Neuron (in vitro differentiated cells): ENCODE measurements around the gene PLCH1.
"Not testable (repeated sequence)": the region's sequence is repeated elsewhere in the genome, so short reads cannot be mapped to it uniquely, and the experiment has no call there.

Source experiments
- H2AFZ ChIP-seq: one replicate; pipeline ENCODE4 v1.6.1; 2013; ENCODE audit warnings: low read depth, mild to moderate bottlenecking, inconsistent platforms, low read length, moderate library complexity
- H3K27me3 ChIP-seq: one replicate; pipeline ENCODE4 v1.6.1; 2013; ENCODE audit warnings: low read length; ENCODE audit not compliant: insufficient read depth
- H3K36me3 ChIP-seq: one replicate; pipeline ENCODE4 v1.6.1; 2013; ENCODE audit warnings: low read length; ENCODE audit not compliant: insufficient read depth
- H3K4me1 ChIP-seq: one replicate; pipeline ENCODE4 v1.6.1; 2013; ENCODE audit warnings: low read length; ENCODE audit not compliant: insufficient read depth
- H3K4me3 ChIP-seq: 2 replicates; pipeline ENCODE4 v1.5.1; 2013; ENCODE audit warnings: mild to moderate bottlenecking, low read length, moderate library complexity
- H3K9me3 ChIP-seq: one replicate; pipeline ENCODE4 v1.6.1; 2013; ENCODE audit warnings: low read length

Gene PLCH1

DNA sequence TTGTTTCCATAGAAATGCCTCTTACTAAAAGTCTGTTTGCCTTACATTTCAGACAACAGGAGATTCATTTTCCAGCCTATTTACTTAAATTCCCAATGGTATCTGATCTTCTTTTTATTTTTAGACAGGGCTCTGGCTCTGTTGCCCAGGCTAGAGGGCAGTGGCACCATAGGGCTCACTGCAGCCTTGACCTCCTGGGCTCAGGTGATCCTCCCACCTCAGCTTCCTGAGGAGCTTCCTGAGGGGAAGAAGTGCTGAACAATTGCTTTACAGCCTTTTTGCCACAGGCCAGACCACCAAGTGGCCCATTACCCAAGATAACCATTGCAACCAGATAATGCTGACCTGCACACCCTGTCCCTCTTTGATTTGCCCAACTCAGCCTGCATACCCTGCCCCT is 126.3 kb downstream of the PLCH1 start:
- Histone ChIP-seq H3K9me3 (peaks cover 3% of the 10 kb centered on the region), H3K4me3 (no peak overlapping the region), H3K4me1 (peaks cover 22% of the 10 kb centered on the region), H3K36me3 (no peaks in the 10 kb centered on the region), H2AFZ (no peak overlapping the region), H3K27me3 (no peaks in the 10 kb centered on the region)

DNA sequence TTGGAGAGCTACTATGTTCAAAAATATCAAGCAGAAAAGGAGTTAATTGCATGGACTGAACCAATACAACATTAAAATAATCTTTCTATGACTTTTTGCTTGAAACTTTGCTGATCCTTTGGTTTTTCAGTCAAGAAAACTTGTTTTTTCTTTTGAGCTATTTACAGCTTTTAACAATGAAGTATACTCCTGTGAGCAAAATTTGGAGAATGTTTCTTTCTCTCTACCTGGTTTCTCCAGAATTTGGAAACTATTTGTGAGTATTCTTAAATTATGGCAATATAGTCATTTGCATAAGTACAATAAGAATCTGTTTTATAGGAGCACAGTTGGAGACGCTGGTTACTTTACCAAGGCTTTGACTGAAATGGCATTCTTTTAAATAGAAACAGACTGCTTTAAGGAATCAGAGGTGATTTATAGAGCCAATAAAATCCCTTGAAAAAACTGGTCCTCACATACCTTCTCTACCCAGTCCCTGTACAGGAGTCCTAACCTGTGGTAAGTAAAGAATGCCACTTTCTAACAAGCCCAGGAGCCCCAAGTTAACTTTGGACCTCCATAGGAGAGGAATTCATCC is 127.4 kb downstream of the PLCH1 start:
- Histone ChIP-seq H3K9me3 (peaks cover 3% of the 10 kb centered on the region), H3K4me3 (no peak overlapping the region), H3K36me3 (no peaks in the 10 kb centered on the region), H3K4me1 (peaks cover 22% of the 10 kb centered on the region), H3K27me3 (no peaks in the 10 kb centered on the region), H2AFZ (no peak overlapping the region)

DNA sequence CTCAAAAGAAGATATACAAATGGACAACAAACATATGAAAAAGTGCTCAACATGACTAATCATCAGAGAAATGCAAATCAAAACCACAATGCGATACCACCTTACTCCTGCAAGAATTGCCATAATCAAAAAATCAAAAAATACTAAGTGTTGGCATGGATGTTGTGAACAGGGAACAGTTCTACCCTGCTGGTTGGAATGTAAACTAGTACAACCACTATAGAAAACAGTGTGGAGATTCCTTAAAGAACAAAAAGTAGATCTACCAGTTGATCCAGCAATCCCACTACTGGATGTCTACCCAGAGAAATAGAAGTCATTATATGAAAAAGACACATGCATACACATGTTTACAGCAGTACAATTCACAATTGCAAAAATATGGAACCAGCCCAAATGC is 129.7 kb downstream of the PLCH1 start:
- not testable (repeated sequence) for H3K27me3 ChIP-seq, H3K36me3 ChIP-seq, H3K4me3 ChIP-seq, H3K9me3 ChIP-seq, H2AFZ ChIP-seq
- H3K4me1 ChIP-seq: peaks cover 18% of the 10 kb centered on the region

DNA sequence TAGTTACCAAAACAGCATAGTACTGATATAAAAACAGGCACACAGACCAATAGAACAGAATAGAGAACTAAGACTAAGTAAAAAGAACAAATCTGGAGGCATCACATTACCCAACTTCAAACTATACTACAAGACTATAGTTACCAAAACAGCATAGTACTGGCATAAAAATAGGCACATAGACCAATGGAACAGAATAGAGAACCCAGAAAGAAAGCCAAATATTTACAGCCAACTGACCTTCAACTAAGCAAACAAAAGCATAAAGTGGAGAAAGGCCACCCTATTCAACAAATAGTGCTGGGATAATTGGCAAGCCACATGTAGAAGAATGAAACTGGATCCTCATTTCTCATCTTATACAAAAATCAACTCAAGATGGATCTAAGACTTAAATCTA is 130.5 kb downstream of the PLCH1 start:
- not testable (repeated sequence) for H3K36me3 ChIP-seq, H3K27me3 ChIP-seq, H3K4me3 ChIP-seq, H3K9me3 ChIP-seq, H2AFZ ChIP-seq
- H3K4me1 ChIP-seq: peaks cover 10% of the 10 kb centered on the region

DNA sequence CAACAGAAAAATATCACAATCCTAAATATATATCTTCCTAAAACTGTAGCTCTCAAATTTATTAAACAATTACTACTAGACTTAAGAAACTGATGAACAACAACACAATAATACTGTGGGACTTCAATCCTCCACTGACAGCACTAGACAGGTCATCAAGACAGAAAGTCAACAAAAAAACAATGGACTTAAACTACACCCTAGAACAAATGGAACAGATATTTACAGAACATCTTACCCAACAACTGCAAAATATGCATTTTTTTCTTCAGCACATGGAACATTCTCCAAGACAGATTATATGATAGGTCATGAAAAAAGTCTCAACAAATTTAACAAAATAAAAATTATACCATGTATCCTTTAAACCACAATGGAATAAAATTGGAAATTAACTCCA is 133.4 kb downstream of the PLCH1 start:
- H3K36me3 ChIP-seq: no peaks in the 10 kb centered on the region
- no peak overlapping the region for H2AFZ ChIP-seq
- no peaks in the 10 kb centered on the region for H3K4me1 ChIP-seq
- H3K9me3 ChIP-seq: no peaks in the 10 kb centered on the region
- H3K4me3 ChIP-seq: no peak overlapping the region
- H3K27me3 ChIP-seq: no peaks in the 10 kb centered on the region

DNA sequence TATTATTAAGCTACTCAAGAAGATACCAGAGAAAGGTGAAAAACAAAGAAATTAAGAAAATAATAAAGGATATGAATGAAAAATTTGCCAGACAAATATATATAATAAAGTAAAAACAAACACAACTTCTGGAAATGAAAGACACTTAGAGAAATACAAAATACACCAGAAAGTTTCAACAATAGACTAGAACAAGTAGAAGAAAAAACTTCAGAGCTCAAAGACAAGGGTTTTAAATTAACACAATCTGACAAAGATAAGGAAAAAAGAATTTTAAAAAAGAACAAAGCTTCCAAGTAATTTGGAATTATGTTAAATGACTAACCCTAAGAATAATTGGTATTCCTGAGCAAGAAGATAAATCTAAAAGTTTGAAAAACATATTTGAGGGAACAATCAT is 135.3 kb downstream of the PLCH1 start:
- H3K27me3 ChIP-seq: no peaks in the 10 kb centered on the region
- H3K9me3 ChIP-seq: no peaks in the 10 kb centered on the region
- H3K4me3 ChIP-seq: no peak overlapping the region
- H2AFZ ChIP-seq: no peak overlapping the region
- H3K4me1 ChIP-seq: peaks cover 7% of the 10 kb centered on the region
- no peaks in the 10 kb centered on the region for H3K36me3 ChIP-seq

DNA sequence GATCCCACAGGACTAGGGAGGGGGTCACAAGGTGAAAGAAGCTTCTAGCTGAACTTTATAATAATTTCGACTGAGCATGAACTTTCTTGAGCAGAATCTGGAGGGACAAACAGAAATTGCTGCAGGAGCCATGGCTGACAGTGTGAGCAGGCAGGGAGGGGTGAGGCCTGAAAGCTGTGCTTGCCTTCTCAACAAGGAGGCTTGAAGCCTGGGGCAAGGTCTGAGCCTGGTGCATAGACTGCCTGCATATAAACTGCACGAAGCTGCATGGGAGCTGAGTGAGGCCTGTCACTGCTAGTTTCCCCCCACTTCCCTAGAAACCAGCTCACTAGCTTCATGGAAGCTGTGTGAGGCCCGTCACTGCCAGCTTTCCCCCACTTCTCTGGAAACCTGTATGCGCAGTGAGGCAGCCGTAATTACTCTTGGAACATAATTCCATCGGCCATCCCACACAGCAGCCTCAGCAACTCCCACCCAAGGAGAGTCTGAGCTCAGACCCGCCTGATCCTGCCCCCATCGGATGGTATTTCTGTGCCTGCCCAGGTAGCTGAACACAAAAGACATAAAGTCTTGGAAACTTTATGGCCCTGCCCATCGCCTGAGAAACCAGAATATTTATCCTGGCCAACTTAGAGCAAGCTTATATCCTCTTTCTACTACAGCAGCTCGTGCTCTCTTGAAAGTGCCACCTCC is 136.5 kb downstream of the PLCH1 start:
- Histone ChIP-seq H3K27me3 (no peaks in the 10 kb centered on the region), H3K4me1 (peaks cover 7% of the 10 kb centered on the region), H2AFZ (no peak overlapping the region), H3K36me3 (no peaks in the 10 kb centered on the region), H3K4me3 (no peak overlapping the region), H3K9me3 (no peaks in the 10 kb centered on the region)

DNA sequence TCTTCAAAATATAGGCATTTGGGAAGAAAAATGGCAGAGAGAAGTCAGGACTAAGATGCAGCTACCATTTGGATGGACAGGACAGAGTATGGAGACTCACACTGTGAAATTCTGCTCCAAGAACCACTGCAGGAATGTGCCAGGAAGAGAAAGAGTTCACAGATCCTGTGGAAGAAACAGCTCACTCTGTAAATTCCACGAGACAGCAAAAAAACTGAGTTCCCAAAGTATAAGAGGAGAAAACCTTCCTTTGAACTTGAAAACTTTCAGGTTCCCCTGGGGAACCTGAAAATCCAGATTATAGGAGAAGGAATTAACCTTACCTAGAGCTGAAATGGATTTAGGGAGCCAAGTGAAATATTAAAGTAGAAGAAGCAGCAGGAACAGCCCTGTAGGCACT is 137.1 kb downstream of the PLCH1 start:
- no peaks in the 10 kb centered on the region for H3K36me3 ChIP-seq
- no peaks in the 10 kb centered on the region for H3K27me3 ChIP-seq
- no peak overlapping the region for H3K4me3 ChIP-seq
- H3K4me1 ChIP-seq: peaks cover 7% of the 10 kb centered on the region
- H3K9me3 ChIP-seq: no peaks in the 10 kb centered on the region
- H2AFZ ChIP-seq: no peak overlapping the region

DNA sequence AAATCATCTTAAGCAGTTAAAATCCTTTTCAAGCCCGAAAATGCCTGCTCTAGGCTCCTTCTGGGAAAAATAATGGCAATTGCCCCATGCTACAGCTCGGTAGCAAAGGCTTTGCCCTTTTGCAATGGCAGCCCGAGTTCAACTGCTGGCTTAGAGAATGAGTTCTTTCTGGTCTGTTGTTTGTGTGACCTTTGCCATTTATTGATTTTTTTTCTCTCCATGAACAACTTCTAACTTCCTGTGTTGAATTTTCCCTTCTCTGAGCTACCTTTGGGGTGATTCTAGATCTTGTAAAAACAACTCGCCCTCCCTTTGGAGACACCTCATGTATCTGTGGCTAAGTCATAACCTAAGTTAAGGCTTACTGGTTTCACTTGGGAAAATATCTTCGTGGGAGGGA is 139.3 kb downstream of the PLCH1 start:
- H3K4me1 ChIP-seq: peaks cover 7% of the 10 kb centered on the region
- H2AFZ ChIP-seq: no peak overlapping the region
- no peaks in the 10 kb centered on the region for H3K36me3 ChIP-seq
- no peaks in the 10 kb centered on the region for H3K9me3 ChIP-seq
- no peaks in the 10 kb centered on the region for H3K27me3 ChIP-seq
- H3K4me3 ChIP-seq: no peak overlapping the region

DNA sequence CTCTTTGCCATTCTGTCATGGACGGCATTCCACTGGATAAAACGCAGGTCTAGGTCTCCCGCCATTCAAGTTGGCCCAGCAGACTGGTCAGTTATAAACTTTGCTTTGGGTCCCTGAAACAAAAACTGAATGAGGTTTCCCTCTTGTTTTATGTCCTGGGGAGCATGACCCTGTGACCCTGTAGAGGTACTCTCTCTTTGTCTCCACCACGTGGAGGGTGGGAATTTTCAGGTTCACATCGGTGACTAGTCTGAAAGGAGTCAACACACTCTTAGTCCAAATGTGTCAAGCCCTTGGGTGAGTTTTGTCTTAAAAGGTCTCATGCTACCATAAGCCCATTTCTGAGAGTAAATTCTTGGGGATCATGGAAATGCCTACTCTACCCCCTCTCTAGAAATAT is 139.9 kb downstream of the PLCH1 start:
- no peaks in the 10 kb centered on the region for H3K36me3 ChIP-seq
- no peak overlapping the region for H3K4me3 ChIP-seq
- H2AFZ ChIP-seq: no peak overlapping the region
- H3K27me3 ChIP-seq: no peaks in the 10 kb centered on the region
- H3K9me3 ChIP-seq: no peaks in the 10 kb centered on the region
- peaks cover 7% of the 10 kb centered on the region for H3K4me1 ChIP-seq

DNA sequence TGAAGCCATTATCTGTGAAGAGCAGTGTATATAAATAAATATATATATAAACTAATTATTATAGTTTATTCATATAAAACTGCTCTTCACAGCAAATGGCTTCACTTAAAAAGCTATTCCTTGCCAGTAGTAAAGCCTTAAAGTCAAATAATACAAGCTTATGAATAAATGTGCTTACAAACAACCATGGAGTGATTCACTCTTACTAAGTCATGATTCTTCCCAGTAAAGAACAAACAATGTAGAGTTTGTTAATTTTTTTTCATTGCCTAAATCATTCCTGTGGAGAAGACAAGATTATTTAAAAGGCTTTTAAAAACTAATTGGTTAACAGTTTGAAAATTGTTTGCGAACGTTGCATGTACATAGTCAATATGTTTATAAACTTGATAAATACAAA is 140.7 kb downstream of the PLCH1 start:
- H3K36me3 ChIP-seq: no peaks in the 10 kb centered on the region
- H3K9me3 ChIP-seq: no peaks in the 10 kb centered on the region
- H3K4me3 ChIP-seq: no peak overlapping the region
- no peaks in the 10 kb centered on the region for H3K27me3 ChIP-seq
- peaks cover 7% of the 10 kb centered on the region for H3K4me1 ChIP-seq
- H2AFZ ChIP-seq: no peak overlapping the region

DNA sequence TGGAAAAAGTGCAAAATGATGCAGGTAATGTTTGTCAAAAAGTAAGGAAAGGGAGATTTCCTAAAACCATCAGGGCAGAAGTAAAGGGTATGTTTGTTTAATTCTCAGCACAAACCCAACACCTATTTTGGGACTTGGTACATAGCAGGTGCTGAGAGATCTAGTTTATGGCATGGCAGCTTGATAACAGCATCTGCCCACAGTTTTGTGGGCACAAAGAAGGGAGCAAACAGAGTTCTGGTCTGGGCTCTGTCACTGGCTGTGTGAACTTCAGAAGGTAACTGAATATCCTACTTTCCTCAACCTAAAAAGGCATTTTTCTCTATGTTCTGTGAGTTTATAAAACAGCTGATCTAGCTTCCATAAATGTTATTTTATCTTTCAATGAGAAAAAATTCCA is 141.6 kb downstream of the PLCH1 start:
- no peaks in the 10 kb centered on the region for H3K9me3 ChIP-seq
- H3K4me1 ChIP-seq: peaks cover 7% of the 10 kb centered on the region
- H3K4me3 ChIP-seq: no peak overlapping the region
- H3K27me3 ChIP-seq: no peaks in the 10 kb centered on the region
- H3K36me3 ChIP-seq: no peaks in the 10 kb centered on the region
- no peak overlapping the region for H2AFZ ChIP-seq

DNA sequence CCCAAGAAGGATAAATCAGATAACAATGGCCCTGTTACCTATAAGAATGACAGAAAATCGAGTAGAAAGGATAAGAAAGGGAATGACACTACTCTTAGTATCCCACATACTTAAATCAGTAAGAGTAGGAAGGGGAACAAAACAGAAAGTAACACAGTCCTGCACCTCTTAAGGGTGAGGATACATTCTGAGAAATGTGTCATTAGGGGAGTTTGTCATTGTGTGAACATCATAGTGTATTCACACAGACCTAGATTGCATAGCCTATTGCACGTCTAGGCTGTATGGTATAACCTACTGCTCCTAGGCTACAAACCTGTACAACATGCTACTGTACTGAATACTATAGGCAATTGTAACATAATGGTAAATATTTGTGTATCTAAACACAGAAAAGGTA is 142.6 kb downstream of the PLCH1 start:
- no peaks in the 10 kb centered on the region for H3K36me3 ChIP-seq
- H3K27me3 ChIP-seq: no peaks in the 10 kb centered on the region
- no peak overlapping the region for H2AFZ ChIP-seq
- no peak overlapping the region for H3K4me3 ChIP-seq
- H3K4me1 ChIP-seq: peaks cover 7% of the 10 kb centered on the region
- no peaks in the 10 kb centered on the region for H3K9me3 ChIP-seq

DNA sequence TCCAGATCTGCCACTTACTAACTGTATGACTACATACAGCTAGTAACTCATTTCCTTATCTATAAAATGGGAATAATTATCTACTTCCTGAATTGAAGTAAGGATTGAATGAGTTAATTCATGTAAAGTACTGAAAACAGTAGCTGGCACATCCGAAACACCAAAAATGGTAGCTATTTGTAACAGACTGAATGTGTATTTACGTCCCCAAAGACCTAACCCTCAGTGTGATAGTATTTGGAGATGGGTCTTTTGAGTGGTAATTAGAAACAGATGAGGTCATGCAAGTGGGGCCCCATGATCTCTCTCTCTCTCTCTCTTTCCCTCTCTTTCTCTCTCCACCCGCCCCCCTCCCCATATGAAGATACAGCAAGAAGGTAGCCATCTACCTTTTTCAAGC is 146.2 kb downstream of the PLCH1 start:
- Histone ChIP-seq H3K27me3 (no peaks in the 10 kb centered on the region), H3K36me3 (peaks cover 10% of the 10 kb centered on the region), H3K4me3 (no peak overlapping the region), H3K9me3 (no peaks in the 10 kb centered on the region), H3K4me1 (peaks cover 4% of the 10 kb centered on the region), H2AFZ (no peak overlapping the region)
